NK-92 treated with Interleukin-12 subunit alpha and Interleukin-12 subunit beta, amount 100 ng/mL, for 24 hours (cell line): Measurements from ENCODE around the gene PYGB.

ENCODE experiments used
- DNase-seq: peaks from one replicate; lab custom pipeline; 2025; lab: John Stamatoyannopoulos, UW

PYGB gene

DNA sequence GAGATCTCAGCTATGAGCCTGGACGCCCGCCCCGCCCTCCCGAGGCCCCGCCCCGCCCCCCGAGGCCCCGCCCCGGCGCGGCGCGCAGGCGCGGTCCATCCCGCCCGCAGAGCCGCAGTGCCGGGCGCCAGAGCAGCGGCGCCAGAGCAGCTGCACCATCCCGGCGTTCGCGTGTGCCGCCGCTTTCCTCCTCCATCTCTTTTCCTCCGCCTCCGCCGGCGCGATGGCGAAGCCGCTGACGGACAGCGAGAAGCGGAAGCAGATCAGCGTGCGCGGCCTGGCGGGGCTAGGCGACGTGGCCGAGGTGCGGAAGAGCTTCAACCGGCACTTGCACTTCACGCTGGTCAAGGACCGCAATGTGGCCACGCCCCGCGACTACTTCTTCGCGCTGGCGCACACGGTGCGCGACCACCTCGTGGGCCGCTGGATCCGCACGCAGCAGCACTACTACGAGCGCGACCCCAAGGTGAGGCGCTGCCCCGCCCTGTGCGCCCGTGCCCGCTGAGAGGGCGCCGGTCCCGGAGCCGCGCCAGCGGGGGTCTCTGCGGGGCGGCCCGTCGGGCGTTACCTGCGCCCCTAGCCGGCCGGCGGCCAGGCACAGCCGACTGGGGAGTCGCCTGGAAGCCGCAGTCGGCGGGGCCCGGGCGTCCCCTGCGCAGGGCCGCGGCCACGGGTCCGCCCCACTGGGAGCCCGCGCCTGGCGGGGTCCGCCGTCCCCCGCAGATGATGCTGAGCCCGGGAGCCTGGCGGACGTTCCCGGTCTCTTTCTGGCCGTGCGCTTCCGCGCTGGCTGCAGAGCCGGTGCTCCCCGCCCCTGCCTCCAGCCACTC, at the start of gene PYGB:
TSS of gene PYGB (plus strand) at position 130 of the 830 bp plus-strand sequence. CDS start at position 224, 94 bp downstream.
- peak; percentile 70 for DNase-seq

GRCh38 chr20:25198663-25199383, 49.1 kb upstream of the PYGB start:
- DNase-seq, result no peak

- DNase-seq, result no peak
Observed at GRCh38 chr20:25199473-25200260, 48.2 kb upstream of the PYGB start.

DNA sequence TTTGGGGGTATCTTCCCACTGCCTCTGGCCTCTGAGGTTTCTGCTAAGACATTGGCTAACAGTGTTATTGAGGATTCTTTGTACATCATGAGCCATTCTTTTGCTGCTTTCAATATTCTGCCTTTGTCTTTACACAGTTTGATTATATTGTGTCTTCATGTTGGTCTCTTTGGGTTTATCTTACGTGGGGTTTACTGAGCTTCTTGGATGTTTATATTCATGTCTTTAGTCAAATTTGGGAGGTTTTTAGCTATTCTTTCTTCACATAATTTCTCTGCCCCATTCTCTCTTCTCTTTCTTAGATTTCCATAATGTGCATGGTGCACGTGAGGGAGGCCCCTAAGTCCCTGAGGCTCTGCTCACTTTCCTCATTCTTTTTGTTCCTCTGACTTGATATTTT, 44.8 kb upstream of the PYGB start:
- DNase-seq, result no peak

DNA sequence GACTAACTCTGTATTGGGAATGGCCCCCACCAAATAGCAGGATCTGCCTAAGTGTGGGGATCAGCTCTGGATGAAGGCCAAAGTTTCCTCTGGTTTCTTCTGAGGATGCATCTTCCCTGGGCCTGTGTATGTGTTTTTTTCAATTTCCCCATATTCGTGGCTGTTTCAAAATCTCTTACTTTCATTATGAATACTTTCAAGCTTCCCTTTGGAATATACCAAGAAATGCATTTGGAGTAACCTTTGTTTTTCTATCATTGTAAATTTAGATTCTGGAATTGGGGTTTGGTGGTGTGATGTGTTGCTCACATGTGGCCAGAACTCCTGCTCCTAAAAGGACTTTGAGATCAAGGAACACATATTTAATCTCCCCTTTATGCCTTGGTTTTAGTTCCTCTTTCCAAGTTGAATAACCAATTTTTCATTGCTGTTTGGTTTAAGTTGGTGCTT, 44.0 kb upstream of the PYGB start:
- DNase-seq, result no peak

- no peak for DNase-seq
Observed at GRCh38 chr20:25204550-25205276, 43.2 kb upstream of the PYGB start.

DNA sequence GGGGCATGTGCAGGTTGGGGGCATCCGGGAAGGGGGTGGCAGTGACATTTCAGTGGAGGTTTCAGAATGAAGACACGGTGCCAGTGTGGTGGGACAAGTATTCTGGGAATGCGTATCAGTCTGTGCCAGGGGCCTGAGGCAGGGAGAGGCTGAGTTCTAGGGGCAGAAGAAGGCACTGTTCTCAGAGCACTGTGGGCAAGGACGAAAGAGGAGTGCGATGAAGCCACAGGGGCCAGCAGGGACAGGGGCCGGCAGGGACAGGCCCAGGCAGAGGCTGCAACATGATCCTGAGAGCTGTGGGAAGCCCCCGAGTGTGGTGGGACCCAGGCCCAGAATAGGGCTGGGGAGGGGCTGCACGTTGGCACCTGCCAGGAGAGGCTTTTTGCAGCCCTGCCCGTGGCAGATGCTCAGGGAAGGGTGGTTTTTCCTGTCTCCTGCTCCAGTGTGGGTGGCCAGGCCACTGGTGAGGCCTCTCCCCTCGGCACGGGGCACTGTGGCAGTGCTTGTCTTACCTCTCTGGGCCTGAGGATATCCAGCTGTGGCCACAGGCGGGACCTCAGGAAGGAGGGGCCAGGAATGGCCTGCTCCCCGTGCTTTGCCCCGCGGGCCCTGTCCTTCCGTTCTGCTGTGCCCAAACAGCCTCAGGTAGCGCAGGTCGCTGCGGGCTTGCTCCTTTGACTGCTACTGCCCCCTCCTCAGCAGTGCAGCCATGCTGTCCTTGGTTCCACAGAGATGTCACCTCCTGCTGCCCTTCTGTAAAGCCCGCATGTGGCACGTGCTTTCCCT, 42.4 kb upstream of the PYGB start:
- no peak for DNase-seq

- no peak for DNase-seq
Observed at GRCh38 chr20:25206063-25206403, 41.9 kb upstream of the PYGB start.

DNA sequence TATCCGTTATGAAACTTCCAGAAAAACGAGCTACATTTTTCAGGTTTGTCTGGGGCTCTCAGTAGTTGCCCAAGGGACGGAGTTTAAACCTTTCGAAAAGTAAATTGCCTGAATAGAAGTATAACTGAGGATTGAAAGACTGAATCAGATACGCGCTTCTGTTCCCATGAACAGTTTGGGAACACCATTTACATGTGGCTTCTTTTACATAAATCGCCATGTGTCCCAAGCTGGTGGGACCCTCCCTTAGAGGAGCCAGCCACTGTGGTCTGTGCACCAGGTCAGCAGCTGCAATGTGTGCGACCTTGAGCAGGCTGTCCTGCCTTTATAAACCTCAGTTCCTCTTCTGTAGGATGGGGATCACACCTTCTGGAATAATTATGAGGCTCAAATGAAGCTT, 41.3 kb upstream of the PYGB start:
- DNase-seq, result no peak

- no peak for DNase-seq
Observed at GRCh38 chr20:25207149-25207959, 40.5 kb upstream of the PYGB start.

GRCh38 chr20:25207960-25208534, 39.8 kb upstream of the PYGB start:
- no peak for DNase-seq

DNA sequence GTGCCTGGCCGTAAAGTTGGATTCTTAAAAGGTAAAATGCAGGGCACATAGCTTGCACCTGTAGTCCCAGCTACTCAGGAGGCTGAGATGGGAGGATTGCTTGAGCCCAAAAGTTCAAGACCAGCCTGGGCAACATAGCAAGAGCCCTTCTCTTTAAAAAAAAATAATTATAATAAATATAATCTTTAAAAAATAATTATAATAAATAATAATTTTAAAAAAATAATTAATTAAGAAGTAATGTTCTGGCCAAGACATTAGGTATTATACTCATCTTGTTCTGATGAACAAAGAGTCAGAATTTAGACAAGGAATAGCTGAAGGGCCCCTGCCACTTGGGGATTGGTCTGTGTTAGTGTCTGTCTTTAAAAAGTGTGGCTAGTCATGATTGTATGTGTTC, 38.5 kb upstream of the PYGB start:
- no peak for DNase-seq

- DNase-seq, result no peak
Observed at GRCh38 chr20:25209911-25210310, 38.0 kb upstream of the PYGB start.

- DNase-seq, result no peak
Observed at GRCh38 chr20:25211273-25211672, 36.6 kb upstream of the PYGB start.

DNA sequence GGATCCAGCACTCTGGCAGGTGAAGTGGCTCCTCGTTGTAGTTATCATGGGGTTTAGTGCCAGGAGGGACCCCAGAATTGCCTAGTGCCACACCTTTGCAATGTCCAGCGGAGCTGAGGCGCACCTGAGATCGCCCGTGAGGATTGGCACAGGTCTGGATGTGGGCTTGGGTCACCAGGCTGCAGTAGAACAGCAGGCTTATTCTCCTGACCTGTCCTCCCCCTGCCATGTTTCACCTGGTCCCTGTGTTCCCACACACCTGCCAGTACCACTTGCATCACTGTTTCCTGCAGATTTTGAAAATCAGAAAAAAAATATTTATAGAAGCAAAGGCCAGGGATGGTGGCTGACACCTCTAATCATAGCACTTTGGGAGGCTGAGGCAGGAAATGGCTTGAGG, 35.6 kb upstream of the PYGB start:
- no peak for DNase-seq

- no peak for DNase-seq
Observed at GRCh38 chr20:25213566-25214425, 34.1 kb upstream of the PYGB start.

DNA sequence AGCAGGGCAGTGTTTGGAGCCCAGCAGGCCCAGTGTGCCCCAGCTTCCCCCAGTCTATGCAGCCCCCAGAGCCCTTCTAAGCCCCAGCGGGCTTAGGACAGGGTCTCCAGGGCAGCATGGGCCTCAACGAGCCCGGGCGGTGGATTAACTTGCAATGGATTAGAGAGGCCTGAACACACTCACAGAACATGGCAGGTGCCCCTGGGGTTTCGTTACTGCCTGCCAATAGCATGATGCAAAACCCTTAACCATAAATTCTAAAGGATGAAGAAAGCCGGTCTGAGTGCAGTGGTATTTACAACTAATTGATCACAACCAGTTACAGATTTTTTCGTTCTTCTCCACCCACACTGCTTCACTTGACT, 33.5 kb upstream of the PYGB start:
- no peak for DNase-seq

GRCh38 chr20:25214819-25215218, 33.1 kb upstream of the PYGB start:
- no peak for DNase-seq

- DNase-seq, result no peak
Observed at GRCh38 chr20:25215521-25215920, 32.4 kb upstream of the PYGB start.
